Mesodermal cell (in vitro differentiated cells): Measurements from ENCODE around the gene MT1B.
A peak's percentile ranks its signal among the peaks of the same experiment; 100 is the strongest.

Experiments
- H3K27ac ChIP-seq: 2 replicates; pipeline ENCODE4 v1.7.0; 2013; ENCODE audit warnings: mild to moderate bottlenecking, low read depth, low read length, moderate library complexity; ENCODE audit not compliant: severe bottlenecking
- H3K36me3 ChIP-seq: 2 replicates; pipeline ENCODE4 v1.7.1; 2013; ENCODE audit warnings: mild to moderate bottlenecking, low read length, moderate library complexity; ENCODE audit not compliant: control insufficient read depth, insufficient read depth
- H3K4me1 ChIP-seq: one replicate; pipeline ENCODE4 v1.7.1; 2013; ENCODE audit warnings: mild to moderate bottlenecking, low read length; ENCODE audit not compliant: insufficient read depth, control insufficient read depth, poor library complexity, severe bottlenecking
- H3K4me3 ChIP-seq: 2 replicates; pipeline ENCODE4 v1.7.0; 2013; ENCODE audit warnings: low read length, control low read depth, mild to moderate bottlenecking; ENCODE audit not compliant: insufficient read depth, poor library complexity, severe bottlenecking; ENCODE audit errors: extremely low read depth
- H3K9me3 ChIP-seq: 2 replicates; pipeline ENCODE4 v1.7.1; 2013; ENCODE audit warnings: mild to moderate bottlenecking, low read length, moderate library complexity; ENCODE audit not compliant: control insufficient read depth
- WGBS, 2 experiments: methylation state at CpG; one replicate each; pipeline ENCODE4 v1.1.5; 2013; ENCODE audit warnings: missing lambda C conversion rate in 2 of 2; ENCODE audit not compliant: insufficient coverage in 2 of 2; 5-methylcytosine and 5-hydroxymethylcytosine counted together

Gene MT1B

DNA sequence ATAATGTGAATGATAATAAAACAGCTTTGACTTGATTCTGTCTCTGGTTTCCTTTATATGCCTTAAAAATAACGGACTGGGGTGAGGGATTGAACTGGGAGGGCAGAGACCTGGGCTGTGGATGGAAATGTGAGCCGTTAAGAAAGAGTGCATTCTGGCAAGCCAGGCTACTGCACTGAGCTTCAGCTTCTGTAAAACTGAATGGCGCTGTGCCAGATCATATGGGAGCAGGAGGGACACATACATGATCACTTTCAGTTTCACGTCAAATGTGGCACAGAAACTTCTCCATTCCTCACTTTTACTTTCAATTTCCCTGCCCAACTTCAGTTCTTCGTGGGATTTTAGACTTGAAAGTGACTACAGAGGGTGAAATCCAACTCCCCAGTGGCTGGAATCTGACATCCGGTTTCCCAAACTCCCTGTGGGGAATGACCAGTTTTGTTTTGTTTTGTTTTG is 42.2 kb upstream of the MT1B start:
- H3K36me3 ChIP-seq: no peaks in the 10 kb centered on the region
- peak overlapping the region; percentile 61 for H3K27ac ChIP-seq
- H3K4me3 ChIP-seq: peak overlapping the region; percentile 42
- peaks cover 39% of the 10 kb centered on the region for H3K4me1 ChIP-seq
- WGBS, 2 experiments: 4 to 7% methylated on average over 3 to 5 of the region's 6 CpGs
- no peaks in the 10 kb centered on the region for H3K9me3 ChIP-seq

GRCh38 chr16:56610017-56610608 is 41.6 kb upstream of the MT1B start:
- WGBS, 2 experiments: 11 to 34% methylated on average over 8 to 9 of the region's 10 CpGs
- Histone ChIP-seq H3K9me3 (no peaks in the 10 kb centered on the region), H3K27ac (peak overlapping the region; percentile 57), H3K36me3 (no peaks in the 10 kb centered on the region), H3K4me3 (peak overlapping the region; percentile 42), H3K4me1 (peaks cover 39% of the 10 kb centered on the region)

DNA sequence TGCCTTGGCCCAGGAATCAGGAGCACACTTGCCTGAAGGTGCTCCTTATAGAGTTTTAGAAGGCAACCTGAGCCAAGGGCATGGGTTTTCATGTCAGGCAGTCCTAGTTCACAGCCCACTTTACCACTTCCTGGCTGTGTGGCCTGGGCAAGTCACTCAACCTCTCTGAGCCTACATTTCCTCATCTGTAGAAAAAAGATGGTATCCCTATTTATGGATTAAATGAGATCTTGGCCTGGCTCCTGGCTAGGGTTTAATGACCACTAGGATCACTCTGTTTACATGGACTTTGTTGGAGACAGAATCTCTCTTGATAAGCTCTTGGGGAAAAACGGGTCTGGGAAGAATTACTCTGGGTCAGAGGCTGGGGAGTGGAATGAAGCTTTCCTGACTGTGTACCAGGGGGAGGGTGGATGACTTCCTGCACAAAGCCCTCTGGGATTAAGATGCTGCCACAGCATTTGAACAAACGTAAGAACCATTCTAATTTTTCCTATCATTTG is 41.0 kb upstream of the MT1B start:
- peaks cover 39% of the 10 kb centered on the region for H3K4me1 ChIP-seq
- H3K27ac ChIP-seq: no peak overlapping the region
- WGBS, 2 experiments: 87 to 91% methylated on average over 2 of the region's 2 CpGs
- H3K9me3 ChIP-seq: no peaks in the 10 kb centered on the region
- H3K36me3 ChIP-seq: no peaks in the 10 kb centered on the region
- no peak overlapping the region for H3K4me3 ChIP-seq

- Histone ChIP-seq H3K36me3 (no peaks in the 10 kb centered on the region), H3K4me3 (no peak overlapping the region), H3K27ac (no peak overlapping the region), H3K4me1 (peaks cover 36% of the 10 kb centered on the region), H3K9me3 (no peaks in the 10 kb centered on the region)
- WGBS, 2 experiments: 93 to 100% methylated on average over 1 to 2 of the region's 2 CpGs
These were observed 40.3 kb upstream of the MT1B start for GRCh38 chr16:56611281-56611833.

DNA sequence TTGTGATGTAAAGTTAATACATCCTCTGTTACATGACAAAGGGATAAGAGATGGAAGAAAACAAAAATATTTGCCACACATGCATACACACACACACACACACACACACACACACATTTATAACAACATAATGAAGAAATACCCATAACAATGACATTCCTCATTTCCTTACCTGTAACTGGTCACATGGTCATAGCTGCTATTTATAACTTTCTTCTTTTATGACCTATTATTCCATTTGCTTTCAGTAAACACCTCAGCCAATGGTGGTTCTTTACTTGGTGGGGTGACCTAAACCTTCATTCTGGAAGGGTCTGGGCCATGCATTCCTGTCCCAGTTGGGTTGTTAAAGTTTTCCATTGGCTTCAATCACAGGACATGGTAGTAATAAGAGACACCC is 38.0 kb upstream of the MT1B start:
- H3K4me1 ChIP-seq: peaks cover 23% of the 10 kb centered on the region
- no peak overlapping the region for H3K27ac ChIP-seq
- no peak overlapping the region for H3K4me3 ChIP-seq
- H3K9me3 ChIP-seq: no peaks in the 10 kb centered on the region
- no peaks in the 10 kb centered on the region for H3K36me3 ChIP-seq

DNA sequence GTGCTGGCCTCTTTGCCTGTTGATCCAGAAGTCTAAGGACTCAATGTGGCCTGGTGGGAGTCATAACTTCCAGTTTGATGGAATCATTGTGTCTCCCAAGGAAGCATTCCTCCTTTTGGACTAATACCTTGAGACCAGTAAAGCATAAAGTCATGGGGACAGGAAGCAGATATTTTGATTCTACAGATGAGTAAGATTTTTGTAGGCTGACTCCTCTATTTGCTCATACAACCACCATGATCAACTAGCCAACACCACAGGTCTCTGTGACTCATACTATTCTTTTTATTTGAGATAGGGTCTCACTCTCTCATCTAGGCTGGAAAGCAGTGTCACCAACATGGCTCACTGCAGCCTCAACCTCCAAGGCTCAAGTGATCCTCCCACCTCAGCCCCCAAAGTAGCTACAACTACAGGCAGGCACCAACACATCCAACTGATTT is 37.1 kb upstream of the MT1B start:
- Histone ChIP-seq H3K27ac (no peak overlapping the region), H3K4me3 (no peak overlapping the region), H3K36me3 (no peaks in the 10 kb centered on the region), H3K9me3 (no peaks in the 10 kb centered on the region), H3K4me1 (peaks cover 16% of the 10 kb centered on the region)

DNA sequence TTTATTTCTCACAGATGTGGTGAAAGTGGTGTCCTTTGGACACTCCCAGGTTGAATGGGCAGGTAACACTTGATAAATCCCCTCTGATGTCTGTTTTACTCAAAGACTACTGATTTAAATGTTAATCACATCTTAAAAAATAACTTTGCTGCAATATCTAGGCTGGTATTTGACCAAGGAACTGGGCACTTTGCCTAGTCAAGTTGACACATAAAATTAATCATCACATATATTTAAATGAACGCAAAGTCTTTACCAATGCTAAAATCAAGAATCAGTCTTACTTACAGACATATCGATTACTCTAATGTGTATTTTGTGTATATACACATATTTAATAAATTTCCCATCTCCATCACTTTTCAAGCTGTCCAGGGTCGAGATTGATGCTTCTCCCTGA is 36.3 kb upstream of the MT1B start:
- Histone ChIP-seq H3K4me1 (peaks cover 11% of the 10 kb centered on the region), H3K4me3 (no peak overlapping the region), H3K36me3 (no peaks in the 10 kb centered on the region), H3K27ac (no peak overlapping the region), H3K9me3 (no peaks in the 10 kb centered on the region)
- WGBS, 2 experiments: 100% methylated on average over 1 of the region's 3 CpGs

GRCh38 chr16:56616608-56617211 is 35.0 kb upstream of the MT1B start:
- H3K36me3 ChIP-seq: no peaks in the 10 kb centered on the region
- peak overlapping the region; percentile 22 for H3K4me3 ChIP-seq
- no peak overlapping the region for H3K27ac ChIP-seq
- 39 to 43% methylated on average over 17 to 18 of the region's 23 CpGs for WGBS, 2 experiments
- peaks cover 6% of the 10 kb centered on the region for H3K4me1 ChIP-seq
- no peaks in the 10 kb centered on the region for H3K9me3 ChIP-seq

DNA sequence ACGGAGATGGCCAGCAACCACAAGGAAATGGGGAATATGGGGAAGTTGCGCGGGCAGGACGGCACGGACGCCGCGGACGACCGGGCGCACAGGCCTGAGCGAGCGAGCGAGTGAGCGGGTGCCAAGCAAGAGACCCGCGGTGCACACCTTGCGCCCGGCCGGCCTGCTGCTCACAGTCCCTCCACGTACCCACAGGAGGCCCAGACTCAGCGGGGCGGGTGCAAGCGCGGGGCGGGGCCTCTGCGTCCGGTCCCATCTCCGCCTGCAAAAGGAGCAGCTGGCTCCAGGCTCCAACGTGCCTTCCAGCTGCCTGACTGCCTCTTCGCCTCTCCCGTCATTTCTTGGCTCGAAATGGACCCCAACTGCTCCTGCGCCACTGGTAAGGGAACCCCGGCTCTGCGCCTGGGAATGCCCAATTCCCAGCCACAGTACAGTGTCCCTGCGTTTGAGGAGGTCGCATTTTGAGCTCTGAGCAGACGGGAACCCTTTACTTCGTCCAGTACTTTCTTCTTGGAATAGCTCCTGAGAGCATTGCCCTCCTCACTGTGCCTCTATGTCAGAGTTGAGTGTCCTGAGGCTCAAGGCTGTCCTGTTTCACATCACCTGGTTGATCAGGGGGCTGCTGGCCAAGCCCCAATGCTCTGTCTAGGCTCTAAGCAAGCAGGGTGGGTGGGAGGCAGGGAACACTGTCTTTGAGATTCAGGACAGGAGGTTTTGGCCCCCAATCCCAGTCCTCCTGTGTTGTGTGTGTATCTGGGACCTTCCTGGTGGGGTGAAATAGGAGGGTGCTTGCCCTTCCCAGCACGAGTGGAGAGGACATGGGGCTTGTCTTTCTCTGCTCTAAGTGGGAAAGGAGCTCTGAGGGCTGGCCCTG is 34.2 kb upstream of the MT1B start:
- H3K4me3 ChIP-seq: peak overlapping the region; percentile 22

GRCh38 chr16:56618138-56618537 is 33.5 kb upstream of the MT1B start:
- Histone ChIP-seq H3K36me3 (no peaks in the 10 kb centered on the region), H3K4me1 (peaks cover 6% of the 10 kb centered on the region), H3K4me3 (no peak overlapping the region), H3K27ac (no peak overlapping the region), H3K9me3 (no peaks in the 10 kb centered on the region)
- WGBS, 2 experiments: 41 to 50% methylated on average over 5 to 6 of the region's 6 CpGs

More for the DNA sequence above, 34.2 kb upstream of the MT1B start:
- WGBS, 2 experiments: 11 to 13% methylated on average over 22 to 25 of the region's 41 CpGs
- H3K4me1 ChIP-seq: peaks cover 6% of the 10 kb centered on the region
- H3K36me3 ChIP-seq: no peaks in the 10 kb centered on the region
- H3K9me3 ChIP-seq: no peaks in the 10 kb centered on the region
- no peak overlapping the region for H3K27ac ChIP-seq
